Ureter (tissue), 1 donor: Measurements from ENCODE around the gene C16orf89. TPM values are rescaled to one million over a fixed set of nuclear protein-coding genes. Genes with fewer than 3 reads are reported as not detected.
"Not testable (repeated sequence)": the region's sequence is repeated elsewhere in the genome, so short reads cannot be mapped to it uniquely, and the experiment has no call there.

ENCODE experiments used
- DNase-seq: peaks from one replicate; pipeline ENCODE4 v3.0.0-alpha.2; 2020; ENCODE audit warnings: low spot score
- total RNA-seq: library from RNA; stranded (reverse); gene quantifications from one replicate; pipeline ENCODE4 v1.2.4, GENCODE V29; 2023
- donor health status: DM: yes; HTN: yes; CAD: no.

Gene C16orf89
- total RNA-seq, 1 donor from 2014 or later, result 10.0 TPM

- DNase-seq, result no peak
These were observed 5.6 kb downstream of the C16orf89 start for GRCh38 chr16:5060073-5060641.

GRCh38 chr16:5059386-5060072 lies 6.2 kb downstream of the C16orf89 start:
- no peak for DNase-seq

GRCh38 chr16:5058476-5058875 lies 7.3 kb downstream of the C16orf89 start:
- DNase-seq, result no peak

- DNase-seq, result no peak
These were observed 9.4 kb downstream of the C16orf89 start for GRCh38 chr16:5056352-5056751.

- DNase-seq, result no peak
These were observed 10.6 kb downstream of the C16orf89 start for GRCh38 chr16:5054876-5055865.

GRCh38 chr16:5046914-5047313 lies 18.8 kb downstream of the C16orf89 start:
- no peak for DNase-seq

- DNase-seq, result no peak
These were observed 20.1 kb downstream of the C16orf89 start for GRCh38 chr16:5045499-5046115.

- not testable (repeated sequence) for DNase-seq
These were observed 21.2 kb downstream of the C16orf89 start for GRCh38 chr16:5044581-5044980.

- no peak for DNase-seq
These were observed 21.7 kb downstream of the C16orf89 start for GRCh38 chr16:5044011-5044540.

GRCh38 chr16:5042574-5043171 lies 23.1 kb downstream of the C16orf89 start:
- DNase-seq, result no peak

- no peak for DNase-seq
These were observed 24.1 kb downstream of the C16orf89 start for GRCh38 chr16:5041600-5042133.

GRCh38 chr16:5040451-5040850 lies 25.3 kb downstream of the C16orf89 start:
- DNase-seq, result no peak

GRCh38 chr16:5036228-5037156 lies 29.3 kb downstream of the C16orf89 start:
- DNase-seq, result no peak

GRCh38 chr16:5035909-5036227 lies 29.9 kb downstream of the C16orf89 start:
- DNase-seq, result no peak

- DNase-seq, result no peak
These were observed 31.6 kb downstream of the C16orf89 start for GRCh38 chr16:5034167-5034523.

GRCh38 chr16:5033256-5034166 lies 32.2 kb downstream of the C16orf89 start, which contains the start of gene NAGPA:
NAGPA (minus strand) TSS chr16:5033935; CDS start chr16:5033914, 21 bp downstream.
- peak; percentile 93 for DNase-seq

- no peak for DNase-seq
These were observed 33.0 kb downstream of the C16orf89 start for GRCh38 chr16:5032748-5033167.

- no peak for DNase-seq
These were observed 34.2 kb downstream of the C16orf89 start for GRCh38 chr16:5031601-5032000.
